ENCODE measurements around the gene COP1.
A peak's percentile ranks its signal among the peaks of the same experiment; 100 is the strongest.
"Not testable (repeated sequence)": the region's sequence is repeated elsewhere in the genome, so short reads cannot be mapped to it uniquely, and the experiment has no call there.

Gene COP1

GRCh38 chr1:176206961-176207902 is at the start of gene COP1:
Gene COP1, minus strand, starts transcription at chr1:176207286. Its CDS starts 308 bp downstream, at chr1:176206978.
- peak; percentile 95 for DNase-seq

- no peak for DNase-seq
Observed at GRCh38 chr1:176252191-176252590, 45.1 kb upstream of the COP1 start.

- no peak for DNase-seq
Observed at GRCh38 chr1:176244851-176245250, 37.8 kb upstream of the COP1 start.

GRCh38 chr1:176243746-176244145 is 36.7 kb upstream of the COP1 start:
- DNase-seq: peak; percentile 60

- DNase-seq: peak; percentile 92
Observed at GRCh38 chr1:176241385-176242015, 34.4 kb upstream of the COP1 start.

GRCh38 chr1:176233657-176234056 is 26.6 kb upstream of the COP1 start:
- DNase-seq: not testable (repeated sequence)

GRCh38 chr1:176227579-176227978 is 20.5 kb upstream of the COP1 start:
- no peak for DNase-seq

GRCh38 chr1:176225911-176226310 is 18.8 kb upstream of the COP1 start:
- no peak for DNase-seq

- DNase-seq: no peak
Observed at GRCh38 chr1:176225479-176225875, 18.4 kb upstream of the COP1 start.

- DNase-seq: no peak
Observed at GRCh38 chr1:176222196-176222595, 15.1 kb upstream of the COP1 start.

- DNase-seq: no peak
Observed at GRCh38 chr1:176220100-176220689, 13.1 kb upstream of the COP1 start.

- DNase-seq: no peak
Observed at GRCh38 chr1:176217461-176218099, 10.5 kb upstream of the COP1 start.

GRCh38 chr1:176216031-176216430 is 8.9 kb upstream of the COP1 start:
- no peak for DNase-seq

- no peak for DNase-seq
Observed at GRCh38 chr1:176211396-176212165, 4.5 kb upstream of the COP1 start.

GRCh38 chr1:176208034-176208433 is 948 bp upstream of the COP1 start:
- DNase-seq: no peak

- peak; percentile 37 for DNase-seq
Observed at GRCh38 chr1:176206006-176206960, 803 bp downstream of the COP1 start.

- DNase-seq: no peak
Observed at GRCh38 chr1:176205332-176205914, 1.7 kb downstream of the COP1 start.

GRCh38 chr1:176204655-176205054 is 2.4 kb downstream of the COP1 start:
- not testable (repeated sequence) for DNase-seq

GRCh38 chr1:176203735-176204134 is 3.4 kb downstream of the COP1 start:
- DNase-seq: no peak

- DNase-seq: no peak
Observed at GRCh38 chr1:176201568-176201967, 5.5 kb downstream of the COP1 start.

GRCh38 chr1:176199707-176200106 is 7.4 kb downstream of the COP1 start:
- DNase-seq: no peak

Data from fibroblast of upper back skin (primary cell).